Stimulated activated CD8-positive, alpha-beta memory T cell treated with anti-CD3 and anti-CD28 coated beads, Interleukin-2, amount 100 ng/mL, for 1 hour (primary cell): ENCODE data around the gene SETD2.
A peak's percentile ranks its signal among the peaks of the same experiment; 100 is the strongest.
"Not testable (repeated sequence)": the region's sequence is repeated elsewhere in the genome, so short reads cannot be mapped to it uniquely, and the experiment has no call there.

Source experiments
- DNase-seq, 2 donors: peaks; one replicate each; pipeline ENCODE4 v3.0.0-alpha.2; 2020; ENCODE audit warnings: low read depth in 2 of 2

Gene SETD2

DNA sequence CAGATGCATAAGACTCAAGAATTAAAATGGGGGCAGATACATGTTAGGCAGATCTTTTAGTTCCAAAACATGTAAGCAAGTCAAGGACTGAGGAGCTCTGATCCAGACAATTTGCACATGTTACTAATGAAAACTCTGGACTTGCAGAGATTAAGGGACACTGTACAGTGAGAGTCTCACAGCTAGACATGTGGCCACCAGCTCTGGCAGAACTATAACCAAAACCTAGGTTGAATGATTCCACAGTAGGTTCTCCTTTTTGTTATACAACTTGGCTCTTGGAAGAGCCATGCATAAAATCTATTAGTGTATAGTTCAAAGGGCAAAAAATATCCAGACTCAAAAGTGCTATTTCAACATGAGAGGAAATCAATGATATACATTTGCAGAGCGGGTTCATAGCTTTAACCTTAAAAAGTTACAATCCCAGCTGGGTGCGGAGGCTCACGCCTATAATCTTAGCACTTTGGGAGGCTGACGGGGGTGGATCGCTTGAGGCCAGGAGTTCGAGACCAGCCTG is 61.8 kb downstream of the SETD2 start:
- DNase-seq = no peak

DNA sequence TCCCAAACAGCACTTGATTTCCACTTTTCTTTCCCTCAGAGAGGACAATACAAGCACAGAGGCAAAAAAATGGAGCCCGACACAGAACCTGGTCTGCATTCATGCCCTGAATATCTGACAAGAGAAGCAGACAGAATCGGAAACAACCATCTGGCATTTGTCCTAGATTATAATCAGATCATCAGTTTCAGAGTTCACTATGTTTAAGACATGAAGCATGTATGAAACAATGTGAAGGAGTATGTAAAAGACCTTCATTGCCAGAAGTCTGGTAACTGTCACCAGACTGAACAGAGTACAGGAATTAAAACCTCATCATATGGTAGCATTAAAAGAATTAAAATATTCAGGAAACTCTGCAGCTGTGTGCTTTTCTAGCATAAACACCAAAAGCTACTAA is 65.0 kb downstream of the SETD2 start:
- no peak for DNase-seq

DNA sequence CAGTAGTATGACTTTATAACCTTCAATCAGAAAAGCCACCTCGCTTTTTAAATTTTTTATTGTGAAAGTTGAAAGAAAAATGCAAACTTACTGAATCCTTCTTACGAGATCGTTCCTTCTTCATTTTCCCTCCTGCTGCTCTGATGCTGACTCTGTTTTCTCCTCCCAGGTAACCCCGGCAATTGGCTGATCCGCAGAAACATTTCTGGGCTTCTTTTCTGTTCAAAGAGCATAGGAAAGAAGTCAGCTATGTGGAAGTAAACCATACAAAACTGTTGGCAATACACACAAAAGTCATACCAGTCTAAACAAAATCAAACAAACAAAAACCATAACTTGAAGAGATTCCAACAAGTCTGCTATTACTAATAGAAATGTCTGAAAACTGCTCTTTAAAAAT is 66.0 kb downstream of the SETD2 start:
- no peak for DNase-seq

DNA sequence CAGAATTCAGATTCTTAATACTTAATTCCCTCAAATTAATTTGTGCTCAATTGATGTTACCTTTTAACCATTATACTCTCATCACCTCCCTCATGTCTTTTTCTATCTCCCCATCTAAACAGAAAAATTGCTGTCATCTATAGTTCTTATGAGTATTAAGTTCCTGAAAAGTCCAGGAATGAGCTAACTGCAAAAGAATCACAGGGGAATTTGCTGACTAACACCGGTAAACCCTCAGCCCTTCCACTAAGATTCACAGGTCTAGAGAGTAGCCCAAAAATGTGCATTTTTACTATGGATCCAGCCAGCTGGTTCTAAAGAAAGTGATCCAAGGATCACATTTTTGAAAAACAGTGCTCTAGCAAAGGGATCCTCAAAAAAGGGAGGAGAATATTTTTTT is 67.0 kb downstream of the SETD2 start:
- DNase-seq = no peak

DNA sequence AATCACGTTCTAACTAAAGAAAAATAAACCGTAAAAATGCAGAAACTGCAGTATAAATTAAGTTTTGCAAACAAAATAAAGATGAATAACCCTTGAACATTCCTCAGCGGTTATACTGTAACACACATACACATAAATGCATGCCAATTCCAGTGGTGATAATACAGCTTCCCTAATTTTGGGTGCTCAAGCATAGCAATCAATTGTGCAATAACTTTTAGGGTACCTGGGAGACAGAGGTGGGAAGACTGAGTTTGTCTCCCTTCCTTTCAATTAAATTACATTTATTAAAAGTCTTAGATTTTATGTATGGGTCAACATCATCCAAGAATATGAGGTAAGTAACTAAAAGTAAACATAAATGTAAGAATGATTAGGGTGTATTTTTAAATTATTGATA is 71.8 kb downstream of the SETD2 start:
- no peak for DNase-seq

DNA sequence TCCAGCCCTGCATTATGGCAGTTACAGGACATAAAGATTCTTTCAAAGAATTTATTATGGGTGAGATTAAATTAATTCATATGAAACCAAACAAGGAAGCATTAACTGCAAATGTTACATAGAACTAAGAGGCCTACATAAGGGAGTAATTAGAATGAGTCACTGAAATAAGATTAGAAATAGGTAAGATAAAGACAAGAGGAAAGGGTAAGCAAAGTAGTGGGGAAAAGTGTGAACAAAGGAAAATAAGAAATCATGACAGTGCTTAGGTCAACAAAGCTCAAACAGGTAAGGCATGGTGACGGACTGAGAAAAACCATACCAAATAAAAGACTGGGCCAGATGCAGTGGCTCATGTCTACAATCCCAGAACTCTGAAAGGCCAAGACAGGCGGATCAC is 74.3 kb downstream of the SETD2 start:
- DNase-seq = no peak

DNA sequence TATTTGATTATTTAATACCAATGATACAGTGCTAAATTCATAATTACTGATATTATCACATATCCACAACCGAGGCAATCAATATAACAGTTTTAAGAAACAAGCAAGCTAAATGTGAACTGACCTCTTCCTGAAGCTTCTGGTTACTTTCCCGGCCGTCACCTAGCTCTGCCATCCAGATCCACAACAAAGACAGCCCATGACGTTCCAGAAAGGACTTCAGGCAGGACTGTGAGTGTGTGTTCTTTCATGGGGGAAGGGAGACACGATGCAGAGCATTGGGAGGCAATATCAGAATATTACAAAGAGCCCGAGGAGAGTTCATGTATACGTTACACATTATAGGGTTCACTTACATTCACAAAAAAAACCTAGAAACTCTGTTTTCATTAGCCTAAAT is 77.8 kb downstream of the SETD2 start:
- DNase-seq = no peak

DNA sequence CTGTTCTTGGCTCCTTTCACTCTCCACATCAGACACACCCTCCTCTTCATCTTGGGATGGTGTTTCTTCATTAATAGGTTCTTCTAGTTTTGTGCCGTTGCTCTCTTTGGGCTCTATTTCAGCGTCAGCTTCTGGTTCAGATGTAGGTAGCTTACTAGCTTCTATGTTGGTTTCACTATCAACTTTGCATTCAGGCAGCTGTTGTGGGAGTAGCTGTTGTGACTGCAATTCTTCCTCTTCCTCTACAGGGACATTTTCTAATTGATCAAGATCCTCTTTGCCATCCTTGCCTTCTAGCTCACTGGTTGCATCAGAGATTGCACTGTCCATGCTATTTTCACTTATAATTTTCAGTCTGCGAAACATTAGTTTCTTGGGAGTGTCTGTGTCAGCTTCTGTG is 80.1 kb downstream of the SETD2 start:
- DNase-seq = no peak

DNA sequence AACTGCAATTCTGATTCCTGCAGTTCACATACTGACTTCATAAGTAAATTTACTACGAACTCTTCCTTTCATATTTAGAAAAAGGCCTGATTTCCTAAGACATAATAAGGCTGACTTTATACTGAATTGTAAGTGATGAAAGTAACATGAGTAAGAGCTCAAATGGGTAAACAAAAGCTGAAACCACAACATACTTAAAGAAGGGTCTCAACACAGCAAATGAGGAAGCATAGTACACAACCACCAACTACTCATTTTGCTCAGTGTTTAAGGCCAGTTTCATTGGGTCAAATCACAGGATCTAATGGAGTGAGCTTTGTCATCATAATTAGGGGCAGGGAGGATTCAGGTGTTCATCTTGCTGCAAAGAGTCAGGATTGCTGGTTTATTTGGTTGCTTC is 81.4 kb downstream of the SETD2 start:
- DNase-seq = no peak

DNA sequence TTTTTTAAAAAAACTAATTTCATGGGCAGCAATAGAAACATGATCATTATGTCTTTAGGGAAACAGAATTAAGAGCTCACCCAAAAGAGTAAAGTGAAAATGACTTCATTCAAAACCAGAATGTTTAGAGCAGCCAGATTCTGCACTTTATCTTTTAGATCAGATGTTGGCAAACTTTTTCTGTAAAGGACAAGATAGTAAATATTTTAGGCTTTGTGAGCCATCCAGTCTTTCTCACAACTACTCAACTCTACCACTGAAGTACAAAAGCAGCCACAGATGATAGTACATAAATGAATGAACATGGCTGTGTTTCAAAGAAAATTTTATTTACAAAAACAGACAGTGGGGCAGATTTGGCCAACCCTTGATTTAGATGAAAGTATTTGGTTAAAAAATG is 84.5 kb downstream of the SETD2 start:
- no peak for DNase-seq

DNA sequence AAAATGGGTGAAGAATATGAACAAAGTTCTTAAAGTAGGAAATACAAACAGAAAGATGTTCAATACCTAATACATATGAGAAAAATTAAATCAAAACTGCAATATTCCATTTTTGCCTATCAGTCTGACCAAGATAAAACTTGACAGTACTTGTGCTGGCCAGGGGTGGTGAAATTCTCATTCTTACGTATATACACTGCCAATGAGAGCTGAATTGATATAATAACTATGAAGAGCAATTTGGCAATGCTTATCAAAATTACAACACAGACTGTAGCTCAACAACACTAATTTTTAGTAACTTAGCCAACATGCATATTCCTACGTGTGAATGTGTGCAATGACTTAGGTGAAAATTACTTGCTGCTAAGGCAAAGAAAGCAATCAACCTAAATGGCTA is 90.2 kb downstream of the SETD2 start:
- no peak for DNase-seq

DNA sequence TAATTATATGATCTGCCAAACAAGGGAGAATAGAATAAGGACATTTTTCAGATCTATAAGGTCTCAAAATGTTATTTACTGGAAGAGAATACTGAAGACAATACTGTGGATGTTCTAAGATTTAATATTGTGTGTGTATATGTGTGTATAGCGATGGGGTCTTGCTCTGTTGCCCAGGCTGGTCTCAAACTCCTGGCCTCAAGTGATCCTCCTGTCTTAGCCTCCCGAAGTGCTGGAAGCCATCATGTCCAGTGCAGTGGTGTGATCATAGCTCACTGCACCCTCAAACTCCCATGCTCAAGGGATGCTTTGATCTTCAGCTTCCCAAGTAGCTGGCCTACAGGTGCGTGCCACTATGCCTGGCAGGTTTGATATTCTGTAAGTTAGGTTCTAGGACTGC is 93.1 kb downstream of the SETD2 start:
- no peak for DNase-seq

DNA sequence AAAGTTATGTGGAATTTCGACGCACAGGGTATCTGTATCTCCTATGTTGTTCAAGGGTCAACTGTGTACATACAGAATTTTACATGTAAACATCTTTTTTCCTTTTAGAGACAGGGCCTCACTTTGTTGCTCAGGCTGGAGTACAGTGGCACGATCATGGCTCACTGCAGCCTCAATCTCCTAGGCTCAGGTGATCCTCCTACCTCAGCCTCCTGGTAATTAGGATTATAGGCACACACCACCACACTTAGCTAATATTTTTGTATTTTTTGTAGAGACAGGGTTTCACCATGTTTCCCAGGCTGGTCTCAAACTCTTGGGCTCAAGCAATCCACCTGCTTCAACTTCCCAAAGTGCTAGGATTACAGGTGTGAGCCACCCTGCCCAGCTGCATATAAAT is 97.7 kb downstream of the SETD2 start:
- not testable (repeated sequence) for DNase-seq

DNA sequence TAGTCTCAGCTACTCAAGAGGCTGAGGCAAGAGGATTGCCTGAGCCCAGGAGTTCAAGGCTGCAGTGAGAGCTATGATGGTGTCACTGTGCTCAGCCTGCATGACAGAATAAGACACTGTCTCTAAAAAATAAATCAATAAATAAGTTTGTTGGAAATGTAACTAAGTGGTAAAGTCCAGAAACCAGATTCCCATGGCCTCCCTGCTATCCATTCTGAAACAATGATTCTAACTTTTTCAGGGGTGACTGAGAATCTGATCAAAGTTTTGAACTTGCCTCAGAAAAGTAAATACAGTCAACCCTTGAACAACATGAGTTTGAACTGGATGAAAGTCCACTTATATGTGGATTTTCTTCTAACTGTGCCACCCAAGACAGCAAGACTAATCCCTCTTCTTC is 98.2 kb downstream of the SETD2 start:
- no peak for DNase-seq

DNA sequence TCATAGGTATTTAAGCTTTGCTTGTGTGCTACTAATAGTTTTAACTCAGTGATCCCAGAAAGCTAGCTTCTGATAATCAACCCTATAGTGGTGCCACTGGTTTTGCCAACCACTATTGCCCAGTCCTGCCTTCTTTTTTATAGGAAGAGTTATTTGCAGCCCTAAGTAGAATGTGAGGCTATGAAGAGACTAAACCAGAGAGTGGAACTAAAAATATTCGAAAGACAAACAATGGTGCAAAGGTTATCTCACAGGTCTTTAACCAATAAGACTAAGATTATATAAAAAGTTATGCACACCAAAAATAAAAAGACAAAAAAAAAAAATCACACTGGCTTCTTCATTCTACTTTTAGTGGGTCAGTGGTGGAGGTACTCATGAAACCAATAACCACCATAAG is 98.9 kb downstream of the SETD2 start:
- DNase-seq = no peak

DNA sequence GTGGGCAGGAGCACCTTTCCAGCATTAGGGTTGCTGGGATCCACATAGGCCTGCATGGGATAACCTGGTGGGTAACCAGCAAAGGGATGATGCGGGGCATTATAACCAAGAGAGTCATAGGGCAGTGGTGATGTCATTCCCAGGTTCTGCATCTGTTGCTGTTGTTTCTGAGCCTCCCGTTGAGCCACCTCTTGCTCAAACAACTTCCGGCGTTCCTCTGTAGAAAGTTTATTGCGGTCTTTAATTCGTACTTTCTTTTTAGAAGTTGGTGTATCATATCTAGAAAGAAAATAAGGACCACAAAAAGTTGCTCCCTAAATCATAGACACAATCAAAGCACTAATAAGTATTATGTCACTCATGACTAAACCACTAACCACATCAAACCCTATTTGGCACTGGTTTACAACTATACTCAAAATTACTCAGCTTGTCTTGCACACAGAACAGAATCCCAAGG is 106.7 kb downstream of the SETD2 start:
- peak in 1 of 2 donors; percentile 16 for DNase-seq

DNA sequence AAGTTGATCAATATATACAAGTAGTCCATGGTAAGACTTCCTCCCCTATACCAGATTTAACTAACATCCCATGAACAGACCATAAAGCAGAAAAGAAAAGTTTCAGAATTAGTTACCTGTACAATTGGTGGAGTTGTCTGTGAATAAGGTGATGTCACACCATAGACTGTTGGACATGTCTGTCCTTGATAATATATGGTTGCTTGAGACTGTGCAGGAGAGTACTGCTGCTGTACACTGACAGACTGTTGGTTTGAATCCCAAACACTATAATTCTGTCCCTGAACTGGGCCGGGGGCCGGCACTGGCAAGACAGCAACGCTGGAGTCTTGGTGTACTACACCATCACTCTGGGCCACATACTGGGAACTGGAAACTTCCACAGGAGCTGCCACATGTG is 107.2 kb downstream of the SETD2 start:
- DNase-seq = no peak

DNA sequence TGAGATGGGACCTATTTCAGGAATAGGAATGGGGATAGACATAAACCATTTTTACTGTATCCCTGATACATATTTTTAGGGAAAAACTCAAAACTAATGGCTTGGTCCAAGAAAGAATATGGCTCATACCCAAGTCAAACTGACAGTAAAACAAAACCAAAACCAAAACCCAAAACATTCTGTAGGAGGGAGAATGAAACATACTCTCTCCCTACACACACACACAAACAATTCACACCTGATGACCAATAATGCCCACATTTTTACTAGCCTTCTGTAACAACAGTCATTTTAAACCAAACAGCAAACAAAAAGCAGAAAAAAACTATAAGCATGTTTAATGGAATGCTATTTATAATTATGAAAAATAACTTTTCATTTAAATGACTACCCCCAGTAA is 109.5 kb downstream of the SETD2 start:
- no peak for DNase-seq

DNA sequence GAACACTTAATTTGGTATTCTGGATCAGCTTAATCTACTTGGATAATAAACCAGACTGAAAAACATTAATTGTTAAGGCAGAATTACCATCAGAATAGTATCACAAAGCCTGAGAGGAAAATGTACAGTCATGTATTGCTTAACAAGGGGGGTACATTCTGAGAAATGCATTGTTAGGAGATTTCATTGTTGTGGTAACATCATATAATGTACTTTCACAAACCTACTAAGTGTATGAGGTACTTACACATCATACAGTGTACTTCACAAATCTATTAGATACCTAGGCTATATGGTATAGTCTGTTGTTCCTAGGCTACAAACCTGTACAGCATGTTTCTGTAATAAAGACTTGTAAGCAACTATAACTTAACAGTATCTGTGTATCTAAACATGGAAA is 116.2 kb downstream of the SETD2 start:
- no peak for DNase-seq

DNA sequence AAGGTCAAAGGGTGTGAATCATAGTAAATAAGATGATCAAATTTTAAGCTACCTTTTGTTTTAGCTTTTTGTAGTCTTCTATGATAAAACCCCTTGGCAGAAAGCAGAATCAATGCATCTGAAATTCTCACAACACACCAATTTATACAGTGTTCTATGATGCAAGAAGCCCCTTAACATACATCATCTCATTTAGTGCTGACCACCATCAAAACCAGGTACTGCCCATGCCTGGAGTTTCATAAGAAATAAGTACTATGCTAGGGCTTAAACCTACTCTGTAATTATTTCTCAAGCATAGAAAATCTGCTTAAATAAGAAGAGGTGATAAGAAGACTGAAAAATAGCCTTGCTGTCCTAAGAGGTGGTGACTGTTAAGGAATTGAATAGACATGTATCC is 116.8 kb downstream of the SETD2 start:
- no peak for DNase-seq

DNA sequence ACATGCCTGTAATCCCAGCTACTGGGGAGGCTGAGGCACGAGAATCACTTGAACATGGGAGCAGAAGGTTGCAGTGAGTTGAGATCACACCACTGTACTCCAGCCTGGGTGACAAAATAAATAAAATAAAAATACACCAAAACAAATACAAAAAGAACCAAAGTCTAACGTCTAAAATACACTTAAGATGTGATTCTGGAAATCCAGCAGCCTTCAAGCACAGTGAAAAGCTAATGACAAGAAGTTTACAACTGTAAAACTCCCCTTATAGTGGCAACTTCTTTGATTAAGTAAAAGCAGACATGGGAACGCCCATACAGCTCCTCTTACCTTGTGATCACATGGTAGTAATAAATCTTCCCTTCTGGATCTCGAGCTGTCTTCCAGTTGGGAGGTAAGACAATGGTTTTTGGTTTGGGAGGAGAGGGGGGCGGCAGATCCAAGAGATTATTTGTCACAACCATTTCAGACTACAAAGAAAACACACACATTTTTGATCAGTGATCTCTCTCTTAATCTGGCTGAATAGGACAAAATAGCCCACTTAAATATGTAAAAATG is 121.6 kb downstream of the SETD2 start:
- DNase-seq = no peak

DNA sequence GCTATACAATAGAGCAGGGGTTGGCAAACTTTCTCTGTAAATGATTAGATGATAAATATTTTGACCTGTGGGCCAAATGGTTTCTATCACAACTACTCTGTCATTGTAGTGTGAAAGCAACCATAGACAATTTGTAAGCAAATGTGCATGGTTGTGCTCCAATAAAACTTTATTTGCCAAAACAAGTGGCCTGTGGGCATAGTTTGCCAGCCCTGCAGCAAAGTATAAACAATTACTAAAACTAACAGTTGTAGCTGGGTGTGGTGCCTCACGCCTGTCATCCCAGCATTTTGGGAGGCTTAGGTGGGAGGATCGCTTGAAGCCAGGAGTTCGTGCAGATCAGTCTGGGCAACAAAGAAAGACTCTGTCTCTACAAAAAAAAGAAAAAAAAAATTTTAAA is 122.8 kb downstream of the SETD2 start:
- no peak for DNase-seq

DNA sequence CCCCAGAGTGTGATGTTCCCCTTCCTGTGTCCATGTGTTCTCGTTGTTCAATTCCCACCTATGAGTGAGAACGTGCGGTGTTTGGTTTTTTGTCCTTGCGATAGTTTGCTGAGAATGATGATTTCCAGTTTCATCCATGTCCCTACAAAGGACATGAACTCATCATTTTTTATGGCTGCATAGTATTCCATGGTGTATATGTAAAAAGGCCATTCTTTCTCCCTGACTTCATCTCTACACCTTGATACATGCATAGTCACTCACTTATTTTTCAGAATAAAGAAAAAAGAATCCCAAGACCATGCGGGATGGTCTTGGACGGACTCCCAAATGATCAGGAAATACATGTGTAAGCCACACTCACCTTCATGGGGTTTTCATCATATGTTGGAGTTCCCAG is 126.6 kb downstream of the SETD2 start:
- DNase-seq = not testable (repeated sequence)

DNA sequence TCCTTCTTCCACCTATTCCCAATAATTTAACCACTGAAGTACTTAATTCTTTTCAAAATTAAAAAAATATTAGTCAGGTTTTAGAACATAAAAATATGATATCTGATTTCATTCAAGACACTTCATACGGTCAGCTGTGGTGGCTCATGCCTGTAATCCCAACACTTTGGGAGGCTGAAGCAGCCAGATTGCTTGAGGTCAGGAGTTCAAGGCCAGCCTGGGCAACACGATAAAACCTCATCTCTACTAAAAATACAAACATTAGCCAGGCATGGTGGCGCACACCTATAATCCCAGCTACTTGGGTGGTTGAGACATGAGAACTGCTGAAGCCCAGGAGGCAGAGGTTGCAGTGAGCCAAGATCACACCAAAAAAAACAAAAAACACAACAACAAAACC is 127.8 kb downstream of the SETD2 start:
- DNase-seq = no peak
